Esophagus squamous epithelium (tissue), 4 donors: Measurements from ENCODE around the gene MGAT5B.

Experiments
- POLR2A ChIP-seq, 4 donors: fragments of 450-650 bp; IDR thresholded peaks; one replicate each; pipeline ENCODE4 v1.6.1; 2017; ENCODE audit warnings: antibody characterized with exemption in 4 of 4, mild to moderate bottlenecking in 4 of 4, moderate library complexity in 3 of 4
- TF ChIP-seq, protein P1 (sequence below), 6 experiments: fragments of 450-650 bp in 4 of 6; fragments of 200-600 bp in 2 of 6; sonication (generic) in 2 of 6; IDR thresholded peaks; one replicate each; pipeline ENCODE4 v1.5.1; 2016 to 2019; ENCODE audit warnings: antibody characterized with exemption in 6 of 6, mild to moderate bottlenecking in 4 of 6, moderate library complexity in 4 of 6

DNA sequence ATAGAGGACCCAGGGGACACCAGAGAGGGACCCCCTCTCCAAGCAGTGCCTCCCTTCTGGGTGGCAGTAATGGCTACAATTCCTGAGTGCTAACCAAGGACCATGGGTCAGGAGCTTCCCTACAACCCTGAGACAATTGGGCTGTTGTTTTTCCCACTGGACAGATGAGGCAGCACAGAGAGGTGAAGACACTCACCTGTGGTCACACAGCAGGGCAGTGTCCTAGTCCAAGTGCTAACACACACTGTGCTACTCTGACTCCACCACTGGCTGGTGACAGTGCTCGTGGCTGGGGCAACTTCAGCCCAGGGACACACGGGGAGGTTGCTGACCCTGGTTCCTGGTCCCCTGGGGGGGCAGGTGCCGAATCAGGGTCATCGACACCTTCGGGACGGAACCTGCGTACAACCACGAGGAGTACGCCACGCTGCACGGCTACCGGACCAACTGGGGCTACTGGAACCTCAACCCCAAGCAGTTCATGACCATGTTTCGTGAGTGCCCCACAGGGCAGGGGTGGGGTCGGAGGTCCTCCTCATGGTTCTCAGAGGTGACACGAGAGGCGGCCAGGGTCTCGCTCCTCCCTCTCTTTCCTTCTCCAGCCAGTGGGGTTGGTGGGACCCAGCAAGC, 58.1 kb downstream of the MGAT5B start:
- TF ChIP-seq, protein P1, sequence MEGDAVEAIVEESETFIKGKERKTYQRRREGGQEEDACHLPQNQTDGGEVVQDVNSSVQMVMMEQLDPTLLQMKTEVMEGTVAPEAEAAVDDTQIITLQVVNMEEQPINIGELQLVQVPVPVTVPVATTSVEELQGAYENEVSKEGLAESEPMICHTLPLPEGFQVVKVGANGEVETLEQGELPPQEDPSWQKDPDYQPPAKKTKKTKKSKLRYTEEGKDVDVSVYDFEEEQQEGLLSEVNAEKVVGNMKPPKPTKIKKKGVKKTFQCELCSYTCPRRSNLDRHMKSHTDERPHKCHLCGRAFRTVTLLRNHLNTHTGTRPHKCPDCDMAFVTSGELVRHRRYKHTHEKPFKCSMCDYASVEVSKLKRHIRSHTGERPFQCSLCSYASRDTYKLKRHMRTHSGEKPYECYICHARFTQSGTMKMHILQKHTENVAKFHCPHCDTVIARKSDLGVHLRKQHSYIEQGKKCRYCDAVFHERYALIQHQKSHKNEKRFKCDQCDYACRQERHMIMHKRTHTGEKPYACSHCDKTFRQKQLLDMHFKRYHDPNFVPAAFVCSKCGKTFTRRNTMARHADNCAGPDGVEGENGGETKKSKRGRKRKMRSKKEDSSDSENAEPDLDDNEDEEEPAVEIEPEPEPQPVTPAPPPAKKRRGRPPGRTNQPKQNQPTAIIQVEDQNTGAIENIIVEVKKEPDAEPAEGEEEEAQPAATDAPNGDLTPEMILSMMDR (IDR thresholded peaks at IDR 0.05): no peak
- no peak for TF ChIP-seq POLR2A (IDR thresholded peaks at IDR 0.05)
